ENCODE measurements around the gene TSC22D4.

Gene TSC22D4

GRCh38 chr7:100484673-100485045 is 5.6 kb upstream of the TSC22D4 start:
- H3K4me2 ChIP-seq (ENCODE audit: low read length), result no peak overlapping the region
- no CpG with 5 or more reads among the region's 6 CpGs for WGBS (ENCODE audit: extremely low coverage, insufficient coverage, insufficient read length)
- no peak overlapping the region for H3K18ac ChIP-seq (ENCODE audit: low read length)
- no peak overlapping the region for H4K12ac ChIP-seq (ENCODE audit: low read depth, low read length)
- no peak overlapping the region for H2BK5ac ChIP-seq (ENCODE audit: low read depth, low read length, poor library complexity)
- H3K4ac ChIP-seq (ENCODE audit: low read depth, low read length), result no peak overlapping the region
- no peak overlapping the region for H3K27ac ChIP-seq (ENCODE audit: low read depth, low read length)
- no peak overlapping the region for H4K8ac ChIP-seq (ENCODE audit: low read depth, low read length)
- H3K27me3 ChIP-seq (ENCODE audit: insufficient read depth, low read length), result no peaks in the 10 kb centered on the region
- H4K91ac ChIP-seq (ENCODE audit: low read depth, low read length), result no peak overlapping the region
- H2BK12ac ChIP-seq (ENCODE audit: low read length), result no peak overlapping the region
- no peak overlapping the region for H3K4me3 ChIP-seq (ENCODE audit: low read depth, low read length)
- no peaks in the 10 kb centered on the region for H3K9me3 ChIP-seq (ENCODE audit: insufficient read depth, low read depth, low read length)
- no peak overlapping the region for H2BK120ac ChIP-seq (ENCODE audit: insufficient read depth, low read length, poor library complexity)
- H3K23ac ChIP-seq (ENCODE audit: low read length), result no peak overlapping the region
- H3K9ac ChIP-seq (ENCODE audit: low read length), result no peak overlapping the region
- H2AK5ac ChIP-seq (ENCODE audit: low read length), result no peak overlapping the region
- H3K4me1 ChIP-seq (ENCODE audit: control insufficient read depth in 1 of 2, insufficient read depth in 2 of 2, low read length in 2 of 2), result peaks cover 2 to 3% of the 10 kb centered on the region in 2 experiments
- peaks cover 2% of the 10 kb centered on the region for H3K79me1 ChIP-seq (ENCODE audit: low read length)
- no peak overlapping the region for H3K14ac ChIP-seq (ENCODE audit: low read length)
- no peak overlapping the region for H2AFZ ChIP-seq (ENCODE audit: insufficient read depth, low read length, poor library complexity)
- no peaks in the 10 kb centered on the region for H3K79me2 ChIP-seq (ENCODE audit: control insufficient read depth, insufficient read depth, low read length, poor library complexity)
- DNase-seq, result no peak
- no peaks in the 10 kb centered on the region for H3K36me3 ChIP-seq (ENCODE audit: control insufficient read depth in 1 of 2, insufficient read depth in 2 of 2, low read length in 2 of 2)

- H3K14ac ChIP-seq (ENCODE audit: low read length), result peak within 1 kb of the TSS; percentile 51
- H3K36me3 ChIP-seq (ENCODE audit: control insufficient read depth in 1 of 2, insufficient read depth in 2 of 2, low read length in 2 of 2), result no peaks in the 10 kb centered on the region
- H3K23ac ChIP-seq (ENCODE audit: low read length), result no peak within 1 kb of the TSS
- H3K27ac ChIP-seq (ENCODE audit: low read depth, low read length), result no peak within 1 kb of the TSS
- no CpG with 5 or more reads among the region's 45 CpGs for WGBS (ENCODE audit: extremely low coverage, insufficient coverage, insufficient read length)
- H2BK12ac ChIP-seq (ENCODE audit: low read length), result no peak within 1 kb of the TSS
- peak in 1 of 2 donors; percentile 19 for DNase-seq
- H2AFZ ChIP-seq (ENCODE audit: insufficient read depth, low read length, poor library complexity), result peak within 1 kb of the TSS; percentile 93
- peak within 1 kb of the TSS; percentile 18 for H2BK120ac ChIP-seq (ENCODE audit: insufficient read depth, low read length, poor library complexity)
- peak within 1 kb of the TSS; percentile 56 for H4K8ac ChIP-seq (ENCODE audit: low read depth, low read length)
- no peaks in the 10 kb centered on the region for H3K27me3 ChIP-seq (ENCODE audit: insufficient read depth, low read length)
- H3K9me3 ChIP-seq (ENCODE audit: insufficient read depth, low read depth, low read length), result no peaks in the 10 kb centered on the region
- H3K4me3 ChIP-seq (ENCODE audit: low read depth, low read length), result peak within 1 kb of the TSS; percentile 84
- peak within 1 kb of the TSS; percentile 77 for H3K4me2 ChIP-seq (ENCODE audit: low read length)
- H2AK5ac ChIP-seq (ENCODE audit: low read length), result no peak within 1 kb of the TSS
- peaks cover under 1% of the 10 kb centered on the region for H3K79me2 ChIP-seq (ENCODE audit: control insufficient read depth, insufficient read depth, low read length, poor library complexity)
- peak within 1 kb of the TSS; percentile 27 for H3K18ac ChIP-seq (ENCODE audit: low read length)
- H3K4ac ChIP-seq (ENCODE audit: low read depth, low read length), result no peak within 1 kb of the TSS
- no peak within 1 kb of the TSS for H3K9ac ChIP-seq (ENCODE audit: low read length)
- peaks cover 2 to 3% of the 10 kb centered on the region in 2 experiments for H3K4me1 ChIP-seq (ENCODE audit: control insufficient read depth in 1 of 2, insufficient read depth in 2 of 2, low read length in 2 of 2)
- peak within 1 kb of the TSS; percentile 69 for H4K91ac ChIP-seq (ENCODE audit: low read depth, low read length)
- H4K12ac ChIP-seq (ENCODE audit: low read depth, low read length), result peak within 1 kb of the TSS; percentile 45
- H2BK5ac ChIP-seq (ENCODE audit: low read depth, low read length, poor library complexity), result no peak within 1 kb of the TSS
- peaks cover 4% of the 10 kb centered on the region for H3K79me1 ChIP-seq (ENCODE audit: low read length)
Observed at GRCh38 chr7:100483722-100484672, 5.0 kb upstream of the TSC22D4 start, which contains the start of gene NYAP1. Gene NYAP1 (plus strand): TSS chr7:100483927. CDS start chr7:100485312, 1,385 bp downstream.

DNA sequence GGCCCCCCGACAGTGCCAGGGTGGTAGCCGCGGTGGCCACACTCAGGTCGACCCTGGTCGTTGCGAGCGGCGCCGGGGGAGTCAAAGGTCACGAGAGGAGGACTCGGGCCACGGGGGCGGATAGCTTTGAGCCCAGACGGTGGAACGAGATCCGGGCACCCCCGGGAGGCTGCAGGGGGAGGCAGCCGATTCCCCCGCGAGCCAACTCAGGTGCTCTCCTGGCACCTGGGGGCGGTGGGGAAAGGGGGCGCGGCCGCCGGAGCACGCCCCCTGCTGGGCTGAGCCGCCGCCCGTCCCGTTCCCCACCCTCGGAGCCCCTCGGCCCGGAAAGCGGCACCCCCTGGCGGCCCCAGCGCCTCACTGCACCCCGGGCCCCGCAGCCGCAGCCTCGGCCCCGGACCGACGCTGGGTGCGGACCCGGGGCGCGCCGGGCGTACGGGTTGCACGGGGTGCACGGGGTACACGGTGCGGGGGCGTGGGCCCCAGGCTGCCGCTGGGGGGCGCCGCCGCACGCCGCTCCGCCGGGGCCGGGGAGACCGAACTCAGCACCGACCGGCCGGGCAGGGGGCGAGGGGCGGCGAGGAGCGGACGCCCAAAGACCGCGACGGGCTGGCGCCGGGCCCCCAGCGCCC is 4.2 kb upstream of the TSC22D4 start:
- Histone ChIP-seq H3K9me3 (ENCODE audit: insufficient read depth, low read depth, low read length) (no peaks in the 10 kb centered on the region), H4K12ac (ENCODE audit: low read depth, low read length) (peak overlapping the region; percentile 45), H3K79me1 (ENCODE audit: low read length) (peaks cover 12% of the 10 kb centered on the region), H2BK120ac (ENCODE audit: insufficient read depth, low read length, poor library complexity) (peak overlapping the region; percentile 18), H3K4me1 (ENCODE audit: control insufficient read depth in 1 of 2, insufficient read depth in 2 of 2, low read length in 2 of 2) (peaks cover 2 to 3% of the 10 kb centered on the region in 2 experiments), H3K23ac (ENCODE audit: low read length) (no peak overlapping the region), H3K4me2 (ENCODE audit: low read length) (peak overlapping the region; percentile 77), H2AK5ac (ENCODE audit: low read length) (no peak overlapping the region), H4K91ac (ENCODE audit: low read depth, low read length) (peak overlapping the region; percentile 52), H3K14ac (ENCODE audit: low read length) (peak overlapping the region; percentile 51), H3K36me3 (ENCODE audit: control insufficient read depth in 1 of 2, insufficient read depth in 2 of 2, low read length in 2 of 2) (no peaks in the 10 kb centered on the region), H2BK5ac (ENCODE audit: low read depth, low read length, poor library complexity) (no peak overlapping the region), H3K18ac (ENCODE audit: low read length) (peak overlapping the region; percentile 27), H3K9ac (ENCODE audit: low read length) (no peak overlapping the region), H2BK12ac (ENCODE audit: low read length) (no peak overlapping the region), H3K4ac (ENCODE audit: low read depth, low read length) (no peak overlapping the region), H4K8ac (ENCODE audit: low read depth, low read length) (peak overlapping the region; percentile 56), H2AFZ (ENCODE audit: insufficient read depth, low read length, poor library complexity) (peak overlapping the region; percentile 93), H3K27me3 (ENCODE audit: insufficient read depth, low read length) (no peaks in the 10 kb centered on the region), H3K79me2 (ENCODE audit: control insufficient read depth, insufficient read depth, low read length, poor library complexity) (peaks cover 8% of the 10 kb centered on the region), H3K27ac (ENCODE audit: low read depth, low read length) (no peak overlapping the region), H3K4me3 (ENCODE audit: low read depth, low read length) (peak overlapping the region; percentile 84)
- peak; percentile 29 to 64 for DNase-seq
- no CpG with 5 or more reads among the region's 79 CpGs for WGBS (ENCODE audit: extremely low coverage, insufficient coverage, insufficient read length)

GRCh38 chr7:100482728-100483089 is 3.7 kb upstream of the TSC22D4 start:
- H3K79me2 ChIP-seq (ENCODE audit: control insufficient read depth, insufficient read depth, low read length, poor library complexity), result peaks cover 10% of the 10 kb centered on the region
- WGBS (ENCODE audit: extremely low coverage, insufficient coverage, insufficient read length), result no CpG with 5 or more reads among the region's 14 CpGs
- no peak overlapping the region for H2BK12ac ChIP-seq (ENCODE audit: low read length)
- H3K79me1 ChIP-seq (ENCODE audit: low read length), result peaks cover 13% of the 10 kb centered on the region
- peaks cover 3 to 6% of the 10 kb centered on the region in 2 experiments for H3K4me1 ChIP-seq (ENCODE audit: control insufficient read depth in 1 of 2, insufficient read depth in 2 of 2, low read length in 2 of 2)
- H3K9ac ChIP-seq (ENCODE audit: low read length), result no peak overlapping the region
- no peaks in the 10 kb centered on the region for H3K36me3 ChIP-seq (ENCODE audit: control insufficient read depth in 1 of 2, insufficient read depth in 2 of 2, low read length in 2 of 2)
- peak overlapping the region; percentile 77 for H3K4me2 ChIP-seq (ENCODE audit: low read length)
- DNase-seq, result no peak
- H2BK120ac ChIP-seq (ENCODE audit: insufficient read depth, low read length, poor library complexity), result no peak overlapping the region
- no peaks in the 10 kb centered on the region for H3K9me3 ChIP-seq (ENCODE audit: insufficient read depth, low read depth, low read length)
- no peak overlapping the region for H4K91ac ChIP-seq (ENCODE audit: low read depth, low read length)
- H4K8ac ChIP-seq (ENCODE audit: low read depth, low read length), result peak overlapping the region; percentile 56
- no peak overlapping the region for H2BK5ac ChIP-seq (ENCODE audit: low read depth, low read length, poor library complexity)
- no peak overlapping the region for H3K4ac ChIP-seq (ENCODE audit: low read depth, low read length)
- H3K4me3 ChIP-seq (ENCODE audit: low read depth, low read length), result peak overlapping the region; percentile 84
- H3K14ac ChIP-seq (ENCODE audit: low read length), result no peak overlapping the region
- no peak overlapping the region for H2AK5ac ChIP-seq (ENCODE audit: low read length)
- H3K27ac ChIP-seq (ENCODE audit: low read depth, low read length), result no peak overlapping the region
- peak overlapping the region; percentile 45 for H4K12ac ChIP-seq (ENCODE audit: low read depth, low read length)
- H3K23ac ChIP-seq (ENCODE audit: low read length), result no peak overlapping the region
- H2AFZ ChIP-seq (ENCODE audit: insufficient read depth, low read length, poor library complexity), result peak overlapping the region; percentile 93
- no peaks in the 10 kb centered on the region for H3K27me3 ChIP-seq (ENCODE audit: insufficient read depth, low read length)
- no peak overlapping the region for H3K18ac ChIP-seq (ENCODE audit: low read length)
